SK-N-SH (cell line): ENCODE results near the gene RSRC1. TPM values are rescaled to one million over a fixed set of nuclear protein-coding genes. Genes with fewer than 3 reads are reported as not detected.

Source experiments
- CTCF ChIA-PET: fragments of 300-600, 350-600 bp; formaldehyde crosslinking; extraction: SDS; loops from one replicate; lab custom pipeline; 2021; lab: Yijun Ruan, JAX
- POLR2A ChIA-PET: fragments of 350-600 bp; sonication (Branson Sonifier 250); formaldehyde crosslinking; extraction: SDS; loops from one replicate; lab custom pipeline; 2020; ENCODE audit warnings: antibody characterized with exemption, inconsistent platforms; lab: Yijun Ruan, JAX
- DNase-seq: peaks from one replicate; pipeline ENCODE4 v3.0.0; 2012
- H2AFZ ChIP-seq: fragments of 200-600 bp; sonication (generic); 2 replicates; pipeline ENCODE4 v1.8.1; 2016; ENCODE audit warnings: antibody characterized with exemption, mild to moderate bottlenecking, low read depth
- H3F3A ChIP-seq: fragments of 200-600 bp; sonication (generic); replicated peaks from 2 replicates; pipeline ENCODE3; 2016; ENCODE audit warnings: antibody characterized with exemption, mild to moderate bottlenecking; ENCODE audit not compliant: insufficient read depth
- H3K27ac ChIP-seq, 2 experiments: fragments of 200-500 bp in 1 of 2; fragments of 200-600 bp in 1 of 2; sonication (Bioruptor generic) in 1 of 2; sonication (generic), shearing (Covaris generic) in 1 of 2; 2 replicates each; pipeline versions ENCODE4 v1.5.1 to v1.6.1; 2014 to 2016; ENCODE audit warnings: low read depth in 2 of 2, inconsistent platforms in 1 of 2, low read length in 1 of 2, mild to moderate bottlenecking in 1 of 2, mixed read lengths in 1 of 2
- H3K27me3 ChIP-seq: fragments of 200-600 bp; sonication (generic), shearing (Covaris generic); 2 replicates; pipeline ENCODE4 v1.6.1; 2016; ENCODE audit warnings: mixed run types; ENCODE audit not compliant: insufficient read depth
- H3K36me3 ChIP-seq, 2 experiments: fragments of 200-500 bp in 1 of 2; fragments of 200-600 bp in 1 of 2; sonication (Bioruptor generic) in 1 of 2; sonication (generic) in 1 of 2; replicated peaks in 1 of 2; 2 replicates each; pipeline versions ENCODE3 to v1.5.1; 2014 to 2016; ENCODE audit warnings: low read length in 1 of 2, mild to moderate bottlenecking in 1 of 2; ENCODE audit not compliant: insufficient read depth in 2 of 2, control insufficient read depth in 1 of 2
- H3K4me1 ChIP-seq, 2 experiments: fragments of 200-500 bp in 1 of 2; fragments of 200-600 bp in 1 of 2; sonication (Bioruptor generic) in 1 of 2; sonication (generic), shearing (Covaris generic) in 1 of 2; 2 replicates each; pipeline versions ENCODE4 v1.5.1 to v1.6.1; 2014 to 2016; ENCODE audit warnings: low read depth in 1 of 2, low read length in 1 of 2, mixed run types in 1 of 2; ENCODE audit not compliant: insufficient read depth in 2 of 2, control insufficient read depth in 1 of 2
- H3K4me2 ChIP-seq: fragments of 200-600 bp; sonication (generic), shearing (Covaris generic); 2 replicates; pipeline ENCODE4 v1.6.1; 2017; ENCODE audit warnings: mixed run types
- H3K4me3 ChIP-seq, 2 experiments: fragments of 200-500 bp in 1 of 2; fragments of 200-600 bp in 1 of 2; sonication (Bioruptor generic) in 1 of 2; sonication (generic), shearing (Covaris generic) in 1 of 2; 2 replicates each; pipeline versions ENCODE4 v1.5.1 to v1.8.1; 2014 to 2016; ENCODE audit warnings: low read depth in 2 of 2, inconsistent platforms in 1 of 2, low read length in 1 of 2, mild to moderate bottlenecking in 1 of 2, mixed read lengths in 1 of 2, moderate library complexity in 1 of 2
- H3K79me2 ChIP-seq: fragments of 200-600 bp; sonication (generic); 2 replicates; pipeline ENCODE4 v1.8.1; 2017; ENCODE audit warnings: mild to moderate bottlenecking; ENCODE audit not compliant: insufficient read depth
- H3K9ac ChIP-seq: fragments of 200-600 bp; sonication (generic); 2 replicates; pipeline ENCODE4 v1.6.1; 2017; ENCODE audit warnings: mixed run types
- H3K9me2 ChIP-seq: fragments of 200-600 bp; sonication (generic); 2 replicates; pipeline ENCODE4 v1.6.1; 2017; ENCODE audit warnings: mixed run types
- H3K9me3 ChIP-seq: fragments of 200-600 bp; sonication (generic); 2 replicates; pipeline ENCODE4 v1.6.1; 2017; ENCODE audit warnings: mixed run types, mild to moderate bottlenecking, moderate library complexity
- H4K20me1 ChIP-seq: fragments of 200-600 bp; sonication (generic); 2 replicates; pipeline ENCODE4 v1.6.1; 2017; ENCODE audit warnings: mild to moderate bottlenecking, mixed run types; ENCODE audit not compliant: insufficient read depth
- CHD2 ChIP-seq: fragments of 150-350 bp; IDR thresholded peaks from 2 replicates; pipeline ENCODE4 v1.6.1; 2018; ENCODE audit warnings: low read length; ENCODE audit not compliant: partially characterized antibody
- ELF1 ChIP-seq: IDR thresholded peaks from 2 replicates; pipeline ENCODE4 v1.4.0; 2012
- EZH2phosphoT487 ChIP-seq: fragments of 200-600 bp; sonication (generic); IDR thresholded peaks from 2 replicates; pipeline ENCODE4 v1.6.1; 2017; ENCODE audit warnings: low read depth, mixed run types, mild to moderate bottlenecking, antibody characterized with exemption, moderate library complexity, borderline replicate concordance
- FOSL2 ChIP-seq: IDR thresholded peaks from 2 replicates; pipeline ENCODE4 v1.4.0; 2012; ENCODE audit warnings: low read depth, mild to moderate bottlenecking, moderate library complexity, borderline replicate concordance
- FOXM1 ChIP-seq: IDR thresholded peaks from 2 replicates; pipeline ENCODE4 v1.4.0; 2012; ENCODE audit warnings: low read depth, mild to moderate bottlenecking
- GABPA ChIP-seq: IDR thresholded peaks from 2 replicates; pipeline ENCODE4 v1.4.0; 2012; ENCODE audit warnings: low read depth, mild to moderate bottlenecking
- GATA2 ChIP-seq: sonication (generic); formaldehyde crosslinking; IDR thresholded peaks from 2 replicates; pipeline ENCODE4 v1.5.0; 2020; ENCODE audit warnings: mild to moderate bottlenecking, missing genetic modification reagents
- JUND ChIP-seq: IDR thresholded peaks from 2 replicates; pipeline ENCODE4 v1.4.0; 2012
- MEF2A ChIP-seq: IDR thresholded peaks from 2 replicates; pipeline ENCODE4 v1.4.0; 2012; ENCODE audit warnings: low read depth, borderline replicate concordance
- MXI1 ChIP-seq: IDR thresholded peaks from 2 replicates; pipeline ENCODE4 v1.6.1; 2012; ENCODE audit warnings: mild to moderate bottlenecking, low read depth, low read length, improper control_type of control experiment
- NFIC ChIP-seq: IDR thresholded peaks from 2 replicates; pipeline ENCODE4 v1.4.0; 2012; ENCODE audit warnings: borderline replicate concordance
- RAD21 ChIP-seq: IDR thresholded peaks from 2 replicates; pipeline ENCODE4 v1.6.1; 2012; ENCODE audit warnings: mild to moderate bottlenecking, low read length
- RCOR1 ChIP-seq: fragments of 150-350 bp; IDR thresholded peaks from 2 replicates; pipeline ENCODE4 v1.6.1; 2017; ENCODE audit warnings: antibody characterized with exemption, low read length
- RFX5 ChIP-seq: IDR thresholded peaks from 2 replicates; pipeline ENCODE4 v1.6.1; 2012; ENCODE audit warnings: mild to moderate bottlenecking, improper control_type of control experiment, low read length
- RXRA ChIP-seq: IDR thresholded peaks from 2 replicates; pipeline ENCODE4 v1.4.0; 2012; ENCODE audit warnings: low read depth, mild to moderate bottlenecking, borderline replicate concordance
- SIN3A ChIP-seq: IDR thresholded peaks from 2 replicates; pipeline ENCODE4 v1.6.1; 2012; ENCODE audit warnings: low read depth, mild to moderate bottlenecking, low read length, moderate library complexity, borderline replicate concordance
- SMC3 ChIP-seq: IDR thresholded peaks from 2 replicates; pipeline ENCODE4 v1.6.1; 2012; ENCODE audit warnings: low read depth, low read length, improper control_type of control experiment
- YY1 ChIP-seq: IDR thresholded peaks from 2 replicates; pipeline ENCODE4 v1.4.0; 2012; ENCODE audit warnings: low read depth, mild to moderate bottlenecking
- WGBS: methylation state at CpG from one replicate; pipeline ENCODE4 v1.1.6; 2017; ENCODE audit warnings: low lambda C conversion rate; 5-methylcytosine and 5-hydroxymethylcytosine counted together
- polyA plus RNA-seq, 3 experiments: library from polyadenylated mRNA; depleted of rRNA; stranded (reverse); fragments of >200 nt; gene quantifications; 2 replicates each; pipeline ENCODE4 v1.2.3, GENCODE V29; 2012
- TF ChIP-seq, protein P1 (sequence below): IDR thresholded peaks from 2 replicates; pipeline ENCODE4 v1.4.0; 2012; ENCODE audit warnings: low read depth, borderline replicate concordance
- TF ChIP-seq, protein P2 (sequence below): fragments of 150-350 bp; IDR thresholded peaks from 2 replicates; pipeline ENCODE4 v1.6.1; 2016; ENCODE audit warnings: mild to moderate bottlenecking, low read depth, low read length
- TF ChIP-seq, protein P3 (sequence below): IDR thresholded peaks from 2 replicates; pipeline ENCODE4; 2012
- TF ChIP-seq, protein P4 (sequence below): IDR thresholded peaks from 2 replicates; pipeline ENCODE4 v1.4.0; 2012; ENCODE audit warnings: low read depth, borderline replicate concordance

RSRC1 gene
- polyA plus RNA-seq, 1 of the 3 experiments (the other 2 are of a cell fraction): 4.5 TPM

DNA sequence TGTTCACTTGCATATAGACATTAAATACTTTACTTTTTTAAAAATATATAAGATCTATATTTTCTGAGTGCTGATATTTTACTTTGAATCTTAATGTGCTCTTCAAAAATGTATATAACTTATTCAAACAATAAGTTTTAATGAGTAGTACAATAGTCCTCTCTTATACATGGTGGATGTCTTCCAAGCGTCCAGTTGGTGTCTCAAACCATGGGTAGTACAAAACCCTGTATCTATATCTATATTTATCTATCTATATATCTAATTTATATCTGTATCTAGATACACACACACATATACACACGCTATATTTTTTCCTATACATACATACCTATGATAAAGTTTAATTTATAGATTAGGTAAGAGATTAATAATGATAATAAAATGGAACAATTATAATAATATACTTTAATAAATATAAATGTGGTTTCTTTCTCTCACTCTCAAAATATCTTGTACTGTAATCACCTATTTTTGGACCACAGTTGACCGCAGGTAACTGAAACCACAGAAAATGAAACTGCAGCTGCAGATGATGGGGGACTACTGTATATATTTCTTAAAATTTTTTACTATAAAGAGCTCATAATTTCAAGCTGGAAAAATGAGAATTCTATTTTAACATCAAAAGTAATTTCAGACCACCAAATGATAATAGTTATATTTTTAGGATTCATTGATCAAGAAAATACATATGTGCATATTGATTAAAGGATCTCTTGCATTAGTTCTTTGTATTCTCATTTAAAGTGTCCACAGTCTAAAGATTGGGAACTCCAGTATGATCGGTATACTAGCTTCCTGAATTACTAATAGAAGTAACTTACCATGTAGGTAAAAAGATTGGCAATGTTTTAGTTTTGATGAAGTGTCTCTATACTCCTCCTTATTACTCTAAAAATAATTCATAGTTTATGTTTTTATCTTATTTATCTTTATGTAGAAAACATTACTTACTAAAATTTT, 246.0 kb downstream of the RSRC1 start:
- no peak overlapping the region for H2AFZ ChIP-seq
- CTCF ChIA-PET: interaction anchor here (0.6 to 1.3 kb wide), 4 partner anchors 16 to 178 kb away, joined by 3 to 4 read pairs (median 3); no protein-coding TSS in a partner anchor
- 0 out of 2 replicates have a peak, but pooled peaks cover 4% of the 10 kb centered on the region for H3K79me2 ChIP-seq
- no peak overlapping the region for H3K27ac ChIP-seq
- no peak for TF ChIP-seq ELF1
- TF ChIP-seq, protein P1, sequence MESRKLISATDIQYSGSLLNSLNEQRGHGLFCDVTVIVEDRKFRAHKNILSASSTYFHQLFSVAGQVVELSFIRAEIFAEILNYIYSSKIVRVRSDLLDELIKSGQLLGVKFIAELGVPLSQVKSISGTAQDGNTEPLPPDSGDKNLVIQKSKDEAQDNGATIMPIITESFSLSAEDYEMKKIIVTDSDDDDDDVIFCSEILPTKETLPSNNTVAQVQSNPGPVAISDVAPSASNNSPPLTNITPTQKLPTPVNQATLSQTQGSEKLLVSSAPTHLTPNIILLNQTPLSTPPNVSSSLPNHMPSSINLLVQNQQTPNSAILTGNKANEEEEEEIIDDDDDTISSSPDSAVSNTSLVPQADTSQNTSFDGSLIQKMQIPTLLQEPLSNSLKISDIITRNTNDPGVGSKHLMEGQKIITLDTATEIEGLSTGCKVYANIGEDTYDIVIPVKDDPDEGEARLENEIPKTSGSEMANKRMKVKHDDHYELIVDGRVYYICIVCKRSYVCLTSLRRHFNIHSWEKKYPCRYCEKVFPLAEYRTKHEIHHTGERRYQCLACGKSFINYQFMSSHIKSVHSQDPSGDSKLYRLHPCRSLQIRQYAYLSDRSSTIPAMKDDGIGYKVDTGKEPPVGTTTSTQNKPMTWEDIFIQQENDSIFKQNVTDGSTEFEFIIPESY: no peak
- no peak for TF ChIP-seq GATA2 (CRISPR knock-in tag)
- no peak for TF ChIP-seq NFIC
- no peak for TF ChIP-seq SMC3
- TF ChIP-seq SIN3A: no peak
- TF ChIP-seq RFX5: no peak
- TF ChIP-seq FOXM1: no peak
- TF ChIP-seq MEF2A: no peak
- no peaks in the 10 kb centered on the region for H3K9me2 ChIP-seq
- no peak for DNase-seq
- no peaks in the 10 kb centered on the region for H3K9me3 ChIP-seq
- H4K20me1 ChIP-seq: no peaks in the 10 kb centered on the region
- over 99% methylated on average over 4 of the region's 4 CpGs for WGBS
- no peak overlapping the region for H3K9ac ChIP-seq
- H3K4me1 ChIP-seq: no peaks in the 10 kb centered on the region; a peak in 2 of 4 replicates
- peaks cover 0 to 8% of the 10 kb centered on the region in 2 experiments for H3K36me3 ChIP-seq
- no peak overlapping the region for H3K4me3 ChIP-seq
- H3K4me2 ChIP-seq: no peak overlapping the region
- POLR2A ChIA-PET: no interaction called here
- no peaks in the 10 kb centered on the region for H3F3A ChIP-seq
- no peaks in the 10 kb centered on the region for H3K27me3 ChIP-seq

DNA sequence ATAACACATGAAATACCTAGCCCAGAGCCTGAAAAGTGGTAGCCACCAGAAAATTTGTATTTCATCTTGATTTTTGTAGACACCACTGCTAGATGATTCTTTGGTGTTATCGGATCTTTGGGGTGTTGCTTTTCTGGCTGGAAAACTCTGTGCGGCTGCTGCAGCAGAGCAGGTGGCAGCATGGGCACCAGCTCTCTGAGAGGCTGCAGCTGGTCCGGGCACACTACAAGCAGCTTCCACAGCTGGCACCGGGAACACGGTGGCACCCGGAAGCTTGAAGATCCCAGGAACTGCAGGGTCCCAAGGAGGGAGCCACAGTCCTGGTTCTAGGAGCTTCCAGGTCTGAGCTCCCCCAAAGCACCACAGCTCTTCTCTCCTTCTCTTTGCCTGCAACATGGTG, 249.4 kb downstream of the RSRC1 start:
- no peak overlapping the region for H3K9ac ChIP-seq
- H3K4me2 ChIP-seq: no peak overlapping the region
- no peaks in the 10 kb centered on the region for H3K9me2 ChIP-seq
- 100% methylated on average over 3 of the region's 6 CpGs for WGBS
- H3K4me3 ChIP-seq: no peak overlapping the region
- no peak for DNase-seq
- H4K20me1 ChIP-seq: no peaks in the 10 kb centered on the region
- no peaks in the 10 kb centered on the region for H3K79me2 ChIP-seq
- H3K4me1 ChIP-seq: no peaks in the 10 kb centered on the region; a peak in 1 of 4 replicates
- H3K9me3 ChIP-seq: no peaks in the 10 kb centered on the region
- no peaks in the 10 kb centered on the region for H3K27me3 ChIP-seq
- no peak overlapping the region for H2AFZ ChIP-seq
- peaks cover 9% of the 10 kb centered on the region for H3F3A ChIP-seq
- ChIA-PET POLR2A (no interaction called here), CTCF (no interaction called here)
- no peak overlapping the region for H3K27ac ChIP-seq
- peaks cover 0 to 5% of the 10 kb centered on the region in 2 experiments for H3K36me3 ChIP-seq
- TF ChIP-seq GABPA: no peak
- TF ChIP-seq JUND: no peak
- TF ChIP-seq GATA2 (CRISPR knock-in tag): no peak
- TF ChIP-seq CHD2: no peak
- TF ChIP-seq RXRA: no peak
- TF ChIP-seq, protein P2, sequence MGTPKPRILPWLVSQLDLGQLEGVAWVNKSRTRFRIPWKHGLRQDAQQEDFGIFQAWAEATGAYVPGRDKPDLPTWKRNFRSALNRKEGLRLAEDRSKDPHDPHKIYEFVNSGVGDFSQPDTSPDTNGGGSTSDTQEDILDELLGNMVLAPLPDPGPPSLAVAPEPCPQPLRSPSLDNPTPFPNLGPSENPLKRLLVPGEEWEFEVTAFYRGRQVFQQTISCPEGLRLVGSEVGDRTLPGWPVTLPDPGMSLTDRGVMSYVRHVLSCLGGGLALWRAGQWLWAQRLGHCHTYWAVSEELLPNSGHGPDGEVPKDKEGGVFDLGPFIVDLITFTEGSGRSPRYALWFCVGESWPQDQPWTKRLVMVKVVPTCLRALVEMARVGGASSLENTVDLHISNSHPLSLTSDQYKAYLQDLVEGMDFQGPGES: no peak
- no peak for TF ChIP-seq YY1
- no peak for TF ChIP-seq RAD21
- TF ChIP-seq EZH2phosphoT487: no peak
- TF ChIP-seq FOSL2: no peak
- TF ChIP-seq RCOR1: no peak
- no peak for TF ChIP-seq MXI1
- no peak for TF ChIP-seq SIN3A
- no peak for TF ChIP-seq SMC3
- TF ChIP-seq, protein P3, sequence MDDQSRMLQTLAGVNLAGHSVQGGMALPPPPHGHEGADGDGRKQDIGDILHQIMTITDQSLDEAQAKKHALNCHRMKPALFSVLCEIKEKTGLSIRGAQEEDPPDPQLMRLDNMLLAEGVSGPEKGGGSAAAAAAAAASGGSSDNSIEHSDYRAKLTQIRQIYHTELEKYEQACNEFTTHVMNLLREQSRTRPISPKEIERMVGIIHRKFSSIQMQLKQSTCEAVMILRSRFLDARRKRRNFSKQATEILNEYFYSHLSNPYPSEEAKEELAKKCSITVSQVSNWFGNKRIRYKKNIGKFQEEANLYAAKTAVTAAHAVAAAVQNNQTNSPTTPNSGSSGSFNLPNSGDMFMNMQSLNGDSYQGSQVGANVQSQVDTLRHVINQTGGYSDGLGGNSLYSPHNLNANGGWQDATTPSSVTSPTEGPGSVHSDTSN: no peak
- TF ChIP-seq, protein P4, sequence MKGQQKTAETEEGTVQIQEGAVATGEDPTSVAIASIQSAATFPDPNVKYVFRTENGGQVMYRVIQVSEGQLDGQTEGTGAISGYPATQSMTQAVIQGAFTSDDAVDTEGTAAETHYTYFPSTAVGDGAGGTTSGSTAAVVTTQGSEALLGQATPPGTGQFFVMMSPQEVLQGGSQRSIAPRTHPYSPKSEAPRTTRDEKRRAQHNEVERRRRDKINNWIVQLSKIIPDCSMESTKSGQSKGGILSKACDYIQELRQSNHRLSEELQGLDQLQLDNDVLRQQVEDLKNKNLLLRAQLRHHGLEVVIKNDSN: no peak
